Endometrium (tissue), 2 donors: ENCODE results near the gene STON2.

ENCODE experiments used
- FAIRE-seq: peaks from 2 replicates; lab custom pipeline; 2012; peaks lifted over from hg19 to GRCh38; lab: Jason Lieb, UNC
- donor health status: control.
- donor health status: control.

STON2 gene

GRCh38 chr14:81330619-81331122, 69.5 kb downstream of the STON2 start:
- FAIRE-seq: no peak

GRCh38 chr14:81329640-81330381, 70.3 kb downstream of the STON2 start:
- FAIRE-seq: no peak

- no peak for FAIRE-seq
These were observed 73.7 kb downstream of the STON2 start for GRCh38 chr14:81326451-81326850.

- no peak for FAIRE-seq
These were observed 76.1 kb downstream of the STON2 start for GRCh38 chr14:81324011-81324410.

- no peak for FAIRE-seq
These were observed 77.0 kb downstream of the STON2 start for GRCh38 chr14:81323093-81323492.

GRCh38 chr14:81319946-81320345, 80.2 kb downstream of the STON2 start:
- FAIRE-seq: no peak

GRCh38 chr14:81319314-81319713, 80.8 kb downstream of the STON2 start:
- FAIRE-seq: no peak

GRCh38 chr14:81315341-81315740, 84.8 kb downstream of the STON2 start:
- no peak for FAIRE-seq

GRCh38 chr14:81314443-81315175, 85.5 kb downstream of the STON2 start:
- no peak for FAIRE-seq

GRCh38 chr14:81313775-81314429, 86.2 kb downstream of the STON2 start:
- FAIRE-seq: no peak

GRCh38 chr14:81313200-81313599, 86.9 kb downstream of the STON2 start:
- FAIRE-seq: no peak

- FAIRE-seq: no peak
These were observed 87.7 kb downstream of the STON2 start for GRCh38 chr14:81312289-81312876.

GRCh38 chr14:81311778-81312177, 88.3 kb downstream of the STON2 start:
- no peak for FAIRE-seq

- no peak for FAIRE-seq
These were observed 89.0 kb downstream of the STON2 start for GRCh38 chr14:81311141-81311540.

GRCh38 chr14:81310606-81311005, 89.5 kb downstream of the STON2 start:
- no peak for FAIRE-seq

- no peak for FAIRE-seq
These were observed 90.6 kb downstream of the STON2 start for GRCh38 chr14:81309511-81309910.

- no peak for FAIRE-seq
These were observed 94.4 kb downstream of the STON2 start for GRCh38 chr14:81305743-81306142.

- no peak for FAIRE-seq
These were observed 95.1 kb downstream of the STON2 start for GRCh38 chr14:81305065-81305464.

GRCh38 chr14:81303258-81303935, 96.7 kb downstream of the STON2 start:
- FAIRE-seq: no peak

GRCh38 chr14:81302638-81303037, 97.5 kb downstream of the STON2 start:
- FAIRE-seq: no peak

- no peak for FAIRE-seq
These were observed 98.3 kb downstream of the STON2 start for GRCh38 chr14:81301813-81302212.

GRCh38 chr14:81301371-81301770, 98.8 kb downstream of the STON2 start:
- FAIRE-seq: no peak
